HepG2 (cell line): Measurements from ENCODE around the gene CTNNA2. TPM values are rescaled to one million over a fixed set of nuclear protein-coding genes. Genes with fewer than 3 reads are reported as not detected.

Experiments used
- ATAC-seq: fragments of 200-7000 bp; cut with Tn5 transposase; 3 replicates; pipeline ENCODE4 v1.9.1; 2020; ENCODE audit warnings: mild to moderate bottlenecking, moderate library complexity
- BruUV-seq: library from RNA; stranded (reverse); fragments of 400-500 nt; replicated peaks from 2 replicates; lab custom pipeline; 2021; lab: Mats Ljungman, UMichigan
- CTCF ChIA-PET: fragments of 300-600 bp; formaldehyde crosslinking; extraction: SDS; loops from one replicate; lab custom pipeline; 2021; ENCODE audit warnings: low total read pairs, inconsistent platforms, low intra/inter-chr PET ratio; lab: Yijun Ruan, JAX
- POLR2A ChIA-PET: fragments of 350-600 bp; sonication (Branson Sonifier 250); formaldehyde crosslinking; loops from one replicate; lab custom pipeline; 2020; ENCODE audit warnings: antibody characterized with exemption, inconsistent platforms; lab: Yijun Ruan, JAX
- DNase-seq: peaks from one replicate; pipeline ENCODE4 v3.0.0-alpha.2; 2015; ENCODE audit warnings: low spot score
- FAIRE-seq: peaks from 3 replicates; lab custom pipeline; 2011; peaks lifted over from hg19 to GRCh38; lab: Jason Lieb, UNC
- H2AFZ ChIP-seq: one replicate; pipeline ENCODE4 v1.6.1; 2011; ENCODE audit warnings: low read length, inconsistent platforms
- H3K27ac ChIP-seq: fragments of 300-600 bp; 3 replicates; pipeline ENCODE4 v1.8.0; 2011; ENCODE audit warnings: mixed run types, mild to moderate bottlenecking, mixed read lengths, low read length, inconsistent platforms; ENCODE audit not compliant: insufficient read depth; ENCODE audit errors: extremely low read length
- H3K27me3 ChIP-seq, 2 experiments: fragments of 200-600 bp in 1 of 2; 2 replicates in 1 of 2; 3 replicates in 1 of 2; pipeline versions ENCODE4 v1.6.0 to v1.8.0; 2011; ENCODE audit warnings: low read length in 2 of 2, mild to moderate bottlenecking in 2 of 2, moderate library complexity in 2 of 2, inconsistent platforms in 1 of 2; ENCODE audit not compliant: insufficient read depth in 2 of 2, control insufficient read depth in 1 of 2
- H3K36me3 ChIP-seq, 2 experiments: fragments of 200-600 bp in 1 of 2; replicated peaks in 1 of 2; 2 replicates in 1 of 2; 3 replicates in 1 of 2; pipeline versions ENCODE4 v1.5.1 to v1.8.0; 2011; ENCODE audit warnings: low read length in 2 of 2, inconsistent platforms in 1 of 2; ENCODE audit not compliant: insufficient read depth in 2 of 2, control insufficient read depth in 1 of 2
- H3K4me1 ChIP-seq: 2 replicates; pipeline ENCODE4 v1.5.1; 2012; ENCODE audit warnings: low read length, inconsistent platforms; ENCODE audit not compliant: insufficient read depth
- H3K4me2 ChIP-seq: 2 replicates; pipeline ENCODE4 v1.6.0; 2011; ENCODE audit warnings: low read depth, low read length, inconsistent platforms
- H3K4me3 ChIP-seq, 3 experiments: fragments of 200-600 bp in 1 of 3; sonication (generic), shearing (Covaris generic) in 1 of 3; replicated peaks in 1 of 3; 2 replicates each; pipeline ENCODE4 v1.5.1; 2011 to 2016; ENCODE audit warnings: low read length in 3 of 3, inconsistent platforms in 2 of 3, low read depth in 2 of 3, mild to moderate bottlenecking in 2 of 3, control low read depth in 1 of 3, mixed read lengths in 1 of 3; ENCODE audit not compliant: insufficient read depth in 1 of 3
- H3K79me2 ChIP-seq: one replicate; pipeline ENCODE4 v1.6.1; 2011; ENCODE audit warnings: low read length, inconsistent platforms; ENCODE audit not compliant: insufficient read depth
- H3K9ac ChIP-seq: 2 replicates; pipeline ENCODE4 v1.6.0; 2011; ENCODE audit warnings: mild to moderate bottlenecking, low read depth, low read length, inconsistent platforms; ENCODE audit not compliant: insufficient read depth
- H3K9me3 ChIP-seq: 2 replicates; pipeline ENCODE4 v1.5.1; 2012; ENCODE audit warnings: mild to moderate bottlenecking, low read length
- H4K20me1 ChIP-seq: 2 replicates; pipeline ENCODE4 v1.6.0; 2011; ENCODE audit warnings: inconsistent platforms, mild to moderate bottlenecking, low read length, moderate library complexity; ENCODE audit not compliant: insufficient read depth
- CCAR2 ChIP-seq: fragments of 200-400 bp; formaldehyde crosslinking; optimal IDR thresholded peaks from 2 replicates; pipeline ENCODE3; 2018; ENCODE audit warnings: low read depth, mild to moderate bottlenecking, low read length, moderate library complexity
- GABPB1 ChIP-seq: IDR thresholded peaks from 2 replicates; pipeline ENCODE4 v1.6.1; 2016; ENCODE audit warnings: mild to moderate bottlenecking, missing genetic modification reagents, moderate library complexity, missing compliant biosample characterization
- GPN1 ChIP-seq: sonication (generic); formaldehyde crosslinking; IDR thresholded peaks from 2 replicates; pipeline ENCODE4 v1.5.1; 2020; ENCODE audit warnings: missing genetic modification reagents, borderline replicate concordance
- MTF1 ChIP-seq: sonication (generic); formaldehyde crosslinking; IDR thresholded peaks from 2 replicates; pipeline ENCODE4 v1.5.0; 2020; ENCODE audit warnings: missing genetic modification reagents
- NAIF1 ChIP-seq: sonication (generic); formaldehyde crosslinking; IDR thresholded peaks from 2 replicates; pipeline ENCODE4 v1.5.0; 2020; ENCODE audit warnings: mild to moderate bottlenecking, missing genetic modification reagents, borderline replicate concordance
- NCOA2 ChIP-seq: sonication (generic); formaldehyde crosslinking; IDR thresholded peaks from 2 replicates; pipeline ENCODE4 v1.8.0; 2022; ENCODE audit warnings: inconsistent platforms
- NFIC ChIP-seq: IDR thresholded peaks from 2 replicates; pipeline ENCODE4 v1.6.1; 2012; ENCODE audit warnings: mild to moderate bottlenecking, low read length, inconsistent platforms
- POLR2A ChIP-seq, 2 experiments: IDR thresholded peaks; 2 replicates each; pipeline ENCODE4 v1.6.1; 2011; ENCODE audit warnings: low read depth in 2 of 2, low read length in 2 of 2, mild to moderate bottlenecking in 1 of 2, moderate library complexity in 1 of 2; ENCODE audit not compliant: insufficient read depth in 1 of 2
- ZNF549 ChIP-seq: sonication (generic); formaldehyde crosslinking; IDR thresholded peaks from 2 replicates; pipeline ENCODE4 v1.5.0; 2020; ENCODE audit warnings: missing genetic modification reagents
- ZNF629 ChIP-seq: sonication (generic); formaldehyde crosslinking; conservative IDR thresholded peaks from 2 replicates; pipeline ENCODE4 v1.5.0; 2020; ENCODE audit warnings: missing genetic modification reagents
- ZNF713 ChIP-seq: sonication (generic); formaldehyde crosslinking; IDR thresholded peaks from 2 replicates; pipeline ENCODE4 v1.4.0; 2020; ENCODE audit warnings: mild to moderate bottlenecking, missing genetic modification reagents
- ZNF746 ChIP-seq: sonication (generic); formaldehyde crosslinking; IDR thresholded peaks from 2 replicates; pipeline ENCODE4 v1.8.0; 2022; ENCODE audit warnings: mild to moderate bottlenecking, missing genetic modification reagents
- ZNF788 ChIP-seq: sonication (generic); formaldehyde crosslinking; IDR thresholded peaks from 2 replicates; pipeline ENCODE4 v1.5.0; 2020; ENCODE audit warnings: mild to moderate bottlenecking, missing genetic modification reagents, borderline replicate concordance
- WGBS: methylation state at CpG from one replicate; pipeline ENCODE4 v1.1.6; 2017; ENCODE audit warnings: low lambda C conversion rate; 5-methylcytosine and 5-hydroxymethylcytosine counted together
- in situ Hi-C: cut with HindIII; loops from 2 replicates; pipeline ENCODE4 v1.10.0; 2017; ENCODE audit warnings: low pct_unique_long_range_greater_than_20kb; ENCODE audit not compliant: extremely low pct_ligation_motif_present
- intact Hi-C: fragments of 100-400 bp; cut with micrococcal nuclease; formaldehyde crosslinking; loops from one replicate; pipeline ENCODE4 v1.10.0; 2022; ENCODE audit not compliant: unreplicated experiment
- polyA plus RNA-seq, 8 experiments: library from polyadenylated mRNA; depleted of rRNA in 3 of 8; stranded (reverse) in 7 of 8; unstranded in 1 of 8; fragments of >200 nt; fragmentation: Illumina TruSeq in 4 of 8; extraction: Trizol in 4 of 8; gene quantifications; 2 replicates each; pipeline versions ENCODE4 v1.2.1 to v1.2.3, GENCODE V29; 2011 to 2016; ENCODE audit warnings: low read depth in 4 of 8, missing spikeins in 1 of 8, mixed read lengths in 1 of 8; ENCODE audit not compliant: insufficient read depth in 1 of 8
- total RNA-seq, 5 experiments: library from RNA; depleted of rRNA; stranded (reverse); fragments of >200 nt; fragmentation: Illumina TruSeq; extraction: Trizol; gene quantifications; 2 replicates each; pipeline ENCODE4 v1.2.3, GENCODE V29; 2016; ENCODE audit warnings: low read depth in 1 of 5
- TF ChIP-seq, protein P1 (sequence below): sonication (generic); formaldehyde crosslinking; IDR thresholded peaks from 2 replicates; pipeline ENCODE4 v1.9.0; 2022; ENCODE audit warnings: missing genetic modification reagents, mild to moderate bottlenecking, borderline replicate concordance

Gene CTNNA2
- total and polyA plus RNA-seq, 2 of the 13 experiments (the other 11 are each of a cell fraction or from before 2014, with no cell fraction given) = not detected

DNA sequence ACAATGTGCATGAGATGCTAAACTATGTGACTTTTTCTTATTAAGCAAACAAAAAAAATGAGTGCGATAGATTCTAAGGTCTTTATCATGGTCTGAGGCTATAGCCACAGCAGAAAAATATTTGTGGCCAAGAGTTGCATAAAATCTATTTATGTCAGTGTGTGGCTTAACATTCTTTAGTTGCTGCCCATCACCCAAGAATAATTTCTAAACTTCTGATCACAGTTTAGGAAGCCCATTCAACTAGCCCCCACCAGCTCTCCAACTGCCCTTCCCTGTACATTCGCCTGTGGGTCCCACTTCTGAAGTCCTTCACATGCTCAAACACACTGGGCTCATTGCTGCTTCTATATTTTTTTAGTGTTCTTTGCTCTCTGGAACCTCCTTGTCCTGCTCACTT lies 107.1 kb downstream of the CTNNA2 start:
- in situ Hi-C loops (no loop called here), intact Hi-C loops (no loop called here)
- no peaks in the 10 kb centered on the region for H3K79me2 ChIP-seq
- H2AFZ ChIP-seq = no peak overlapping the region
- 32% methylated on average over 2 of the region's 2 CpGs for WGBS
- no peak for TF ChIP-seq MTF1
- TF ChIP-seq NFIC = no peak
- no peak for TF ChIP-seq GABPB1 (CRISPR knock-in tag)
- TF ChIP-seq ZNF629 (CRISPR knock-in tag) = no peak
- no peak for TF ChIP-seq POLR2A (IDR thresholded peaks at IDR 0.05; ENCODE audit: insufficient read depth in 1 of 2, low read depth in 2 of 2, low read length in 2 of 2)
- no peak for TF ChIP-seq NAIF1 (CRISPR knock-in tag)
- TF ChIP-seq, protein P1, sequence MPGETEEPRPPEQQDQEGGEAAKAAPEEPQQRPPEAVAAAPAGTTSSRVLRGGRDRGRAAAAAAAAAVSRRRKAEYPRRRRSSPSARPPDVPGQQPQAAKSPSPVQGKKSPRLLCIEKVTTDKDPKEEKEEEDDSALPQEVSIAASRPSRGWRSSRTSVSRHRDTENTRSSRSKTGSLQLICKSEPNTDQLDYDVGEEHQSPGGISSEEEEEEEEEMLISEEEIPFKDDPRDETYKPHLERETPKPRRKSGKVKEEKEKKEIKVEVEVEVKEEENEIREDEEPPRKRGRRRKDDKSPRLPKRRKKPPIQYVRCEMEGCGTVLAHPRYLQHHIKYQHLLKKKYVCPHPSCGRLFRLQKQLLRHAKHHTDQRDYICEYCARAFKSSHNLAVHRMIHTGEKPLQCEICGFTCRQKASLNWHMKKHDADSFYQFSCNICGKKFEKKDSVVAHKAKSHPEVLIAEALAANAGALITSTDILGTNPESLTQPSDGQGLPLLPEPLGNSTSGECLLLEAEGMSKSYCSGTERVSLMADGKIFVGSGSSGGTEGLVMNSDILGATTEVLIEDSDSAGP (CRISPR knock-in tag) = no peak
- no peak for TF ChIP-seq NCOA2
- no peak for TF ChIP-seq CCAR2
- TF ChIP-seq ZNF549 = no peak
- TF ChIP-seq ZNF746 (CRISPR knock-in tag) = no peak
- no peak for TF ChIP-seq ZNF713
- TF ChIP-seq GPN1 (CRISPR knock-in tag) = no peak
- TF ChIP-seq ZNF788 (CRISPR knock-in tag) = no peak
- no peak overlapping the region for H3K9ac ChIP-seq
- no peak overlapping the region for H3K4me2 ChIP-seq
- no peaks in the 10 kb centered on the region for H3K27me3 ChIP-seq
- no peaks in the 10 kb centered on the region for H3K36me3 ChIP-seq
- DNase-seq (no peak), FAIRE-seq (no peak), ATAC-seq (no peak)
- H3K9me3 ChIP-seq = no peaks in the 10 kb centered on the region
- no peaks in the 10 kb centered on the region for H3K4me1 ChIP-seq
- BruUV-seq = no TSS peak
- CTCF ChIA-PET = no interaction called here
- no peaks in the 10 kb centered on the region for H4K20me1 ChIP-seq
- no peak overlapping the region for H3K4me3 ChIP-seq
- POLR2A ChIA-PET = no interaction called here
- H3K27ac ChIP-seq = no peak overlapping the region
